ENCODE measurements around the gene PDE4D.
"Not testable (repeated sequence)": the region's sequence is repeated elsewhere in the genome, so short reads cannot be mapped to it uniquely, and the experiment has no call there.

The PDE4D gene

GRCh38 chr5:58965677-58966414 is 927.7 kb downstream of the PDE4D start:
- TF ChIP-seq CTCF (conservative IDR thresholded peaks at IDR 0.05; ENCODE audit: low read depth, low read length), result peak; percentile 28
- DNase-seq (ENCODE audit: low read depth), result no peak
- no peak overlapping the region for H3K4me3 ChIP-seq (ENCODE audit: low read depth, low read length)

GRCh38 chr5:58963821-58964220 is 929.7 kb downstream of the PDE4D start:
- no peak for TF ChIP-seq CTCF (conservative IDR thresholded peaks at IDR 0.05; ENCODE audit: low read depth, low read length)
- H3K4me3 ChIP-seq (ENCODE audit: low read depth, low read length), result no peak overlapping the region
- no peak for DNase-seq (ENCODE audit: low read depth)

GRCh38 chr5:58963361-58963760 is 930.2 kb downstream of the PDE4D start:
- DNase-seq (ENCODE audit: low read depth), result no peak
- H3K4me3 ChIP-seq (ENCODE audit: low read depth, low read length), result no peak overlapping the region
- TF ChIP-seq CTCF (conservative IDR thresholded peaks at IDR 0.05; ENCODE audit: low read depth, low read length), result no peak

- DNase-seq (ENCODE audit: low read depth), result no peak
- TF ChIP-seq CTCF (conservative IDR thresholded peaks at IDR 0.05; ENCODE audit: low read depth, low read length), result no peak
- H3K4me3 ChIP-seq (ENCODE audit: low read depth, low read length), result no peak overlapping the region
These were observed 931.8 kb downstream of the PDE4D start for GRCh38 chr5:58961631-58962280.

- no peak for TF ChIP-seq CTCF (conservative IDR thresholded peaks at IDR 0.05; ENCODE audit: low read depth, low read length)
- no peak for DNase-seq (ENCODE audit: low read depth)
- no peak overlapping the region for H3K4me3 ChIP-seq (ENCODE audit: low read depth, low read length)
These were observed 934.8 kb downstream of the PDE4D start for GRCh38 chr5:58958701-58959100.

- not testable (repeated sequence) for DNase-seq (ENCODE audit: low read depth); H3K4me3 ChIP-seq (ENCODE audit: low read depth, low read length)
These were observed 940.3 kb downstream of the PDE4D start for GRCh38 chr5:58953218-58953617.

- no peak for DNase-seq (ENCODE audit: low read depth)
- no peak for TF ChIP-seq CTCF (conservative IDR thresholded peaks at IDR 0.05; ENCODE audit: low read depth, low read length)
- H3K4me3 ChIP-seq (ENCODE audit: low read depth, low read length), result no peak overlapping the region
These were observed 943.3 kb downstream of the PDE4D start for GRCh38 chr5:58950224-58950623.
